ENCODE measurements around the gene UPK1B. TPM values are rescaled to one million over a fixed set of nuclear protein-coding genes. Genes with fewer than 3 reads are reported as not detected.

UPK1B gene
- 9.3 to 14.5 TPM (median 12.9 TPM) in 5 replicates for total RNA-seq (2022; extraction: Qiagen RNA extraction; ENCODE audit: low read depth)

GRCh38 chr3:119173325-119173724 is at the start of gene UPK1B:
TSS of gene UPK1B (plus strand) at chr3:119173598. CDS start at chr3:119186742, 13,144 bp downstream.

DNA sequence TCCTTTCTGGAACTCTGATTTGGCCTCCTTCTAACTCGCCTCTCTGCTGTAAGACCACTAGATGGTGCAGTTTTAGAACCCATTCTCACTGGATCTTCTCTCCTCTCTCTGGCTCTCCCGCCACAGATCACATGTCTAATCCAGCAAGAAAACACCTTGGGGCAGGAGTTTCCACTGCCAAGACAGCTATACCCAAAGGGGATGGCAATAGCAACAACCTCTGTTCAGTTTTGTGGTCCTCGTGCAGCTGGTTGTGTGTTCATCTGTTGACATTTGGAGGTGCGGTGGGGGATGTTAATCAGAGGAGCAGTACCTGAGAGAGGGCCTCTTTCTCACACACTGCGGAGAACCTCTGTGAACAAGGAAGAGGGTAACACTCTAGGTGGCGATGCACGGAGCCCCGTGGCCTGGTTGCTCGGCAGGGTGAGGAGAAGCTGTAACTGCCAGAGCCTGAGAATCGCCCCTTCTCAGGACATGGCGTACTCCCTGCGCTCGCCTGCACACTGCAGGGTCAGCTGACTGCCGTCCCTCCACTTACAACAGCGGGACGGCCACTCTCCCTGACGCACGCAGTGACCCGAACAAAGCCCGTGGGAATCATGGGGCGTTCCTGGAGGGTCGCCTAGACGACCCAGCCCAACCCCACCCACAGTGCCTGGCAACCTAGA is 27.8 kb upstream of the UPK1B start, which contains the start of gene TEX55:
Gene TEX55 (plus strand): TSS at position 666 of the 668 bp plus-strand sequence. CDS start 25 bp downstream, outside the sequence.

GRCh38 chr3:119240591-119241434 is 67.4 kb downstream of the UPK1B start, which contains the start of gene B4GALT4:
TSS of gene B4GALT4 (minus strand) at chr3:119240878. CDS start at chr3:119230099, 10,779 bp downstream.

Other genes starting within 250 kb of the UPK1B start
- gene IGSF11, start 138.8 kb upstream of the UPK1B start, total RNA-seq (2022; extraction: Qiagen RNA extraction; ENCODE audit: low read depth): 3.8 to 5.6 TPM (median 4.9 TPM) in 5 replicates
- not detected in 5 replicates for gene TEX55, start 27.4 kb upstream of the UPK1B start, total RNA-seq (2022; extraction: Qiagen RNA extraction; ENCODE audit: low read depth)
- 88.3 to 123 TPM (median 119 TPM) in 5 replicates for gene B4GALT4, start 67.3 kb downstream of the UPK1B start, total RNA-seq (2022; extraction: Qiagen RNA extraction; ENCODE audit: low read depth)
- gene ARHGAP31, start 120.8 kb downstream of the UPK1B start, total RNA-seq (2022; extraction: Qiagen RNA extraction; ENCODE audit: low read depth): 0.85 to 1.3 TPM (median 1.3 TPM) in 5 replicates